ENCODE results near the gene ARHGEF12.

DNA sequence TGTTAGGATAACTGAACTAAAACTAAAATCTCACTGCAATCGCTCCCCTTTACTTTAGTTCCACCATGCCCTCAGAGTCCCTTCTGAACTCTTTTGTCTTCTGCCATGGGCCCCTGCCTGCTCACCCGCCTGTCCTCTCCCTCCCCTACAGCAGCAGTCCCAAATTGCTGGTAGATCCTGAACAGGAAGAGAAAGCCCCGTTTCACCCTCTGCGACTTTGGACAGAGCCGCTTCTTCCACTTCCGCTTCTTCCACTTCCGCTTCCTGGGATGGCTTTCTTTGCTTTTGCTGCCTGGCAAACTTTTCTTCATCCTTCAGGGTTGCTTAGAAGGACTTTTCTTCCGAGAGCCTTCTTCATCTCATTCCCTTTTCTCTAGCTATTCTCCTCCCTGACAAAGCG, 46.8 kb upstream of the ARHGEF12 start:
- TF ChIP-seq, protein P1, sequence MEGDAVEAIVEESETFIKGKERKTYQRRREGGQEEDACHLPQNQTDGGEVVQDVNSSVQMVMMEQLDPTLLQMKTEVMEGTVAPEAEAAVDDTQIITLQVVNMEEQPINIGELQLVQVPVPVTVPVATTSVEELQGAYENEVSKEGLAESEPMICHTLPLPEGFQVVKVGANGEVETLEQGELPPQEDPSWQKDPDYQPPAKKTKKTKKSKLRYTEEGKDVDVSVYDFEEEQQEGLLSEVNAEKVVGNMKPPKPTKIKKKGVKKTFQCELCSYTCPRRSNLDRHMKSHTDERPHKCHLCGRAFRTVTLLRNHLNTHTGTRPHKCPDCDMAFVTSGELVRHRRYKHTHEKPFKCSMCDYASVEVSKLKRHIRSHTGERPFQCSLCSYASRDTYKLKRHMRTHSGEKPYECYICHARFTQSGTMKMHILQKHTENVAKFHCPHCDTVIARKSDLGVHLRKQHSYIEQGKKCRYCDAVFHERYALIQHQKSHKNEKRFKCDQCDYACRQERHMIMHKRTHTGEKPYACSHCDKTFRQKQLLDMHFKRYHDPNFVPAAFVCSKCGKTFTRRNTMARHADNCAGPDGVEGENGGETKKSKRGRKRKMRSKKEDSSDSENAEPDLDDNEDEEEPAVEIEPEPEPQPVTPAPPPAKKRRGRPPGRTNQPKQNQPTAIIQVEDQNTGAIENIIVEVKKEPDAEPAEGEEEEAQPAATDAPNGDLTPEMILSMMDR (IDR thresholded peaks at IDR 0.05), result no peak
- TF ChIP-seq ZFX (IDR thresholded peaks at IDR 0.05; ENCODE audit: borderline replicate concordance), result no peak

Measured in 22Rv1 (cell line).